ENCODE measurements around the gene SYMPK.

DNA sequence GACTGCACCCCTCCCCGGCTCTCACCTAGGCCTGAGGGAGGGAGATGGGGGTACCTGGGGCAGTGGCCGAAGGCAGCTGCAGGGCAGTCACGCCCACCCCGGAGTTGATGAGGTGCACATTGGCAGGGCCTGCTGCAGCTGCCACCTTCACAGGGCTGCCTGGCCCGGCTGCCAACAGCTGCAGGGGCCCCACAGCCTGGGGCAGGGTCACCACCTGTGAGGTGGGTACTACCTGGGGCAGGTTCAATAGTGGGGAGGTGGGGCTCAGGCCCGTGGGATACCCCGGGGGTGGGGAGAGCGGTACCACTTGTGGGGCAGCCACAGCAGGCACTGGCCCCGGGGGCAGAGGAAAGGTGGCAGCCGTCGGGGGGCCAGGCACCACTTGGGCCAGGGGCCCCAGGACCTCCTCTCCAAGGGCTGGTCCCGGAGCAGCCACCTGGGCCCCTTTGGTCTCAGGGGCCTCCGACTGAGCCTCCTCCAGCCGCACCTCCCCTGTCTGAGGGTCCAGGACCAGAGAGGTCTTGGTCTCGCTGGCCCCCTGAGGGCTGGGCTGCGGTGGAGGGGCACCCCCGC, 96.6 kb downstream of the SYMPK start:
- TF ChIP-seq, protein P1, sequence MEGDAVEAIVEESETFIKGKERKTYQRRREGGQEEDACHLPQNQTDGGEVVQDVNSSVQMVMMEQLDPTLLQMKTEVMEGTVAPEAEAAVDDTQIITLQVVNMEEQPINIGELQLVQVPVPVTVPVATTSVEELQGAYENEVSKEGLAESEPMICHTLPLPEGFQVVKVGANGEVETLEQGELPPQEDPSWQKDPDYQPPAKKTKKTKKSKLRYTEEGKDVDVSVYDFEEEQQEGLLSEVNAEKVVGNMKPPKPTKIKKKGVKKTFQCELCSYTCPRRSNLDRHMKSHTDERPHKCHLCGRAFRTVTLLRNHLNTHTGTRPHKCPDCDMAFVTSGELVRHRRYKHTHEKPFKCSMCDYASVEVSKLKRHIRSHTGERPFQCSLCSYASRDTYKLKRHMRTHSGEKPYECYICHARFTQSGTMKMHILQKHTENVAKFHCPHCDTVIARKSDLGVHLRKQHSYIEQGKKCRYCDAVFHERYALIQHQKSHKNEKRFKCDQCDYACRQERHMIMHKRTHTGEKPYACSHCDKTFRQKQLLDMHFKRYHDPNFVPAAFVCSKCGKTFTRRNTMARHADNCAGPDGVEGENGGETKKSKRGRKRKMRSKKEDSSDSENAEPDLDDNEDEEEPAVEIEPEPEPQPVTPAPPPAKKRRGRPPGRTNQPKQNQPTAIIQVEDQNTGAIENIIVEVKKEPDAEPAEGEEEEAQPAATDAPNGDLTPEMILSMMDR (conservative IDR thresholded peaks at IDR 0.05; ENCODE audit: low read depth, low read length) = no peak
- TF ChIP-seq EZH2 (IDR thresholded peaks at IDR 0.05; ENCODE audit: borderline replicate concordance, low read depth, low read length, poor library complexity, severe bottlenecking) = no peak

Data from A673 (cell line).